ENCODE results near the gene ANTXR2.

DNA sequence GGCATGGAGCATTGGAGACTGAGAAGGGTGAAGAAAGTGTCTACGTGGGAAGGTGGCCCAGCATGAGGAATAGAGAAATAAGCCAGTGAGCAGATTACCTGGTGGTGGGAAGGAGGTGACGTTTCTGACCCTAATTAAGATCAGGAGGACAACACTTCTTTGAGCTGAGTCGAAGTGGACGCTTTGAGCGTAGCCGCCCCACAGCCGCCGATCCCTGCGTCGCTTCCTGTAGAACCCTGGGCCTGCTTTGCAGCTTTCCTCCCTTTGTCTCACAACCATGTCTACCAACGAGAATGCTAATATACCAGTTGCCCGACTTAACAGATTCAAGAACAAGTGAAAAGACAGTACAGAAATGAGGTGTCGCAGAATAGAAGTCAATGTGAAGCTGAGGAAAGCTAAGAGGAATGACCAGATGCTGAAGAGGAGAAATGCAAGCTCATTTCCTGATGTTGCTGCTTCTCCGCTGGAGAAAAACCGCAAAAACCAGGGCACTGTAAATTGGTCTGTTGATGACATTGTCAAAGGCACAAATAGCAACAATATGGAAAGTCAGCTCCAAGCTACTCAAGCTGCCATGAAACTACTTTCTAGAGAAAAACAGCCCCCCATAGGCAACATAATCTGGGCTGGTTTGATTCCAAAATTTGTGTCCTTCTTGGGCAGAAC lies 6.4 kb upstream of the ANTXR2 start:
- TF ChIP-seq, protein P1, sequence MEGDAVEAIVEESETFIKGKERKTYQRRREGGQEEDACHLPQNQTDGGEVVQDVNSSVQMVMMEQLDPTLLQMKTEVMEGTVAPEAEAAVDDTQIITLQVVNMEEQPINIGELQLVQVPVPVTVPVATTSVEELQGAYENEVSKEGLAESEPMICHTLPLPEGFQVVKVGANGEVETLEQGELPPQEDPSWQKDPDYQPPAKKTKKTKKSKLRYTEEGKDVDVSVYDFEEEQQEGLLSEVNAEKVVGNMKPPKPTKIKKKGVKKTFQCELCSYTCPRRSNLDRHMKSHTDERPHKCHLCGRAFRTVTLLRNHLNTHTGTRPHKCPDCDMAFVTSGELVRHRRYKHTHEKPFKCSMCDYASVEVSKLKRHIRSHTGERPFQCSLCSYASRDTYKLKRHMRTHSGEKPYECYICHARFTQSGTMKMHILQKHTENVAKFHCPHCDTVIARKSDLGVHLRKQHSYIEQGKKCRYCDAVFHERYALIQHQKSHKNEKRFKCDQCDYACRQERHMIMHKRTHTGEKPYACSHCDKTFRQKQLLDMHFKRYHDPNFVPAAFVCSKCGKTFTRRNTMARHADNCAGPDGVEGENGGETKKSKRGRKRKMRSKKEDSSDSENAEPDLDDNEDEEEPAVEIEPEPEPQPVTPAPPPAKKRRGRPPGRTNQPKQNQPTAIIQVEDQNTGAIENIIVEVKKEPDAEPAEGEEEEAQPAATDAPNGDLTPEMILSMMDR (conservative IDR thresholded peaks at IDR 0.05; ENCODE audit: low read length), result no peak
- TF ChIP-seq EZH2phosphoT487 (IDR thresholded peaks at IDR 0.05; ENCODE audit: borderline replicate concordance, low read depth, low read length), result no peak
